Ovary (tissue), 3 donors: ENCODE results near the gene TDP1.

Source experiments
- POLR2A ChIP-seq: fragments of 450-650 bp; IDR thresholded peaks from one replicate; pipeline ENCODE4 v1.6.1; 2017; ENCODE audit warnings: antibody characterized with exemption, mild to moderate bottlenecking, moderate library complexity
- TF ChIP-seq, protein P1 (sequence below), 3 donors: fragments of 450-650 bp in 2 of 3; fragments of 200-600 bp in 1 of 3; IDR thresholded peaks; one replicate each; pipeline versions ENCODE4 v1.5.1 to v1.8.0; 2016 to 2022; ENCODE audit warnings: antibody characterized with exemption in 3 of 3, mild to moderate bottlenecking in 1 of 3
- donor health status: DM: no; HTN: no; CAD: no.

DNA sequence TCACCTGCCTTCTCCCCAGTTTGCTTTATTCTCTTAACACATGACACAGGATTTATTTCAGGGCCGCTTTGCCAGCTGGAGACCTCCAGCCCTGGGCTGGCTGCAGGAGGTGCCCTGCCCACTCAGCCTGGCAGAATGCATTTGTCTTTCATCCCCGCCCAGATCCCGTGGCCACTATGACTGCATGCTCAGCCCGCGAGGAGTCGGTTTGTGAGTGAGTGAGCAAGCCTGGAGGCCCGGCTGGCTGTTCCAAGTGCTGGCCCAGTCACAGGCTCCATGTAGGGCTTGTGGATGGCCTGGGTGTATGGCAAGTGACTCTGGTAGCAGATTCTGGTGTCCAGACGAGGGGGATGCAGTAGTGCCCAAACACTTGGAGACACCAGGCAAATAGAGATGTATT, 2.1 kb downstream of the TDP1 start:
- TF ChIP-seq, protein P1, sequence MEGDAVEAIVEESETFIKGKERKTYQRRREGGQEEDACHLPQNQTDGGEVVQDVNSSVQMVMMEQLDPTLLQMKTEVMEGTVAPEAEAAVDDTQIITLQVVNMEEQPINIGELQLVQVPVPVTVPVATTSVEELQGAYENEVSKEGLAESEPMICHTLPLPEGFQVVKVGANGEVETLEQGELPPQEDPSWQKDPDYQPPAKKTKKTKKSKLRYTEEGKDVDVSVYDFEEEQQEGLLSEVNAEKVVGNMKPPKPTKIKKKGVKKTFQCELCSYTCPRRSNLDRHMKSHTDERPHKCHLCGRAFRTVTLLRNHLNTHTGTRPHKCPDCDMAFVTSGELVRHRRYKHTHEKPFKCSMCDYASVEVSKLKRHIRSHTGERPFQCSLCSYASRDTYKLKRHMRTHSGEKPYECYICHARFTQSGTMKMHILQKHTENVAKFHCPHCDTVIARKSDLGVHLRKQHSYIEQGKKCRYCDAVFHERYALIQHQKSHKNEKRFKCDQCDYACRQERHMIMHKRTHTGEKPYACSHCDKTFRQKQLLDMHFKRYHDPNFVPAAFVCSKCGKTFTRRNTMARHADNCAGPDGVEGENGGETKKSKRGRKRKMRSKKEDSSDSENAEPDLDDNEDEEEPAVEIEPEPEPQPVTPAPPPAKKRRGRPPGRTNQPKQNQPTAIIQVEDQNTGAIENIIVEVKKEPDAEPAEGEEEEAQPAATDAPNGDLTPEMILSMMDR (IDR thresholded peaks at IDR 0.05), result no peak
- no peak for TF ChIP-seq POLR2A
